H9 (cell line): ENCODE measurements around the gene GLCE. TPM values are rescaled to one million over a fixed set of nuclear protein-coding genes. Genes with fewer than 3 reads are reported as not detected.

ENCODE experiments used
- DNase-seq: peaks from one replicate; pipeline ENCODE4 v3.0.0-alpha.2; 2017
- H2AFZ ChIP-seq: one replicate; pipeline ENCODE4 v1.6.1; 2013; ENCODE audit warnings: mild to moderate bottlenecking, low read length, control low read depth, moderate library complexity
- H2AK5ac ChIP-seq: 2 replicates; pipeline ENCODE4 v1.6.1; 2013; ENCODE audit warnings: low read length, control low read depth, mixed read lengths; ENCODE audit not compliant: insufficient read length
- H2BK120ac ChIP-seq: one replicate; pipeline ENCODE4 v1.6.1; 2013; ENCODE audit warnings: low read depth, mild to moderate bottlenecking, low read length, control low read depth, inconsistent platforms; ENCODE audit not compliant: poor library complexity, severe bottlenecking
- H2BK12ac ChIP-seq: 2 replicates; pipeline ENCODE4 v1.6.1; 2013; ENCODE audit warnings: low read length, control low read depth, mixed read lengths, low read depth; ENCODE audit not compliant: insufficient read length
- H2BK15ac ChIP-seq: 2 replicates; pipeline ENCODE4 v1.6.1; 2013; ENCODE audit warnings: low read depth, low read length, control low read depth
- H2BK20ac ChIP-seq: one replicate; pipeline ENCODE4 v1.6.1; 2013; ENCODE audit warnings: low read depth, mild to moderate bottlenecking, low read length, control low read depth, inconsistent platforms; ENCODE audit not compliant: poor library complexity, severe bottlenecking
- H2BK5ac ChIP-seq: 2 replicates; pipeline ENCODE4 v1.6.1; 2013; ENCODE audit warnings: low read length, control low read depth, mixed read lengths; ENCODE audit not compliant: insufficient read length
- H3K14ac ChIP-seq: 2 replicates; pipeline ENCODE4 v1.6.1; 2013; ENCODE audit warnings: low read length, control low read depth; ENCODE audit not compliant: insufficient read depth
- H3K18ac ChIP-seq: 2 replicates; pipeline ENCODE4 v1.6.1; 2013; ENCODE audit warnings: low read depth, mild to moderate bottlenecking, mixed read lengths, low read length, control low read depth; ENCODE audit not compliant: insufficient read length
- H3K23ac ChIP-seq: 2 replicates; pipeline ENCODE4 v1.6.1; 2013; ENCODE audit warnings: low read length, control low read depth, mixed read lengths, low read depth; ENCODE audit not compliant: insufficient read length
- H3K23me2 ChIP-seq: 2 replicates; pipeline ENCODE4 v1.6.1; 2013; ENCODE audit warnings: low read depth, mild to moderate bottlenecking, mixed read lengths, low read length, control low read depth; ENCODE audit not compliant: insufficient read length, poor library complexity, severe bottlenecking
- H3K27ac ChIP-seq: 2 replicates; pipeline ENCODE4 v1.5.1; 2013; ENCODE audit warnings: low read length, control low read depth, mixed read lengths, low read depth; ENCODE audit not compliant: insufficient read length
- H3K27me3 ChIP-seq: 2 replicates; pipeline ENCODE4 v1.6.1; 2013; ENCODE audit warnings: low read length, control low read depth, inconsistent platforms; ENCODE audit not compliant: insufficient read depth
- H3K4ac ChIP-seq: 2 replicates; pipeline ENCODE4 v1.6.1; 2013; ENCODE audit warnings: low read depth, mild to moderate bottlenecking, control low read depth, inconsistent platforms, low read length, moderate library complexity
- H3K4me1 ChIP-seq: 2 replicates; pipeline ENCODE4 v1.6.1; 2013; ENCODE audit warnings: low read length, control low read depth, inconsistent platforms; ENCODE audit not compliant: insufficient read depth
- H3K4me2 ChIP-seq: 2 replicates; pipeline ENCODE4 v1.6.1; 2013; ENCODE audit warnings: low read length, control low read depth, mixed read lengths; ENCODE audit not compliant: insufficient read length, insufficient read depth
- H3K56ac ChIP-seq: 2 replicates; pipeline ENCODE4 v1.6.1; 2013; ENCODE audit warnings: low read depth, mild to moderate bottlenecking, mixed read lengths, low read length, control low read depth; ENCODE audit not compliant: insufficient read length
- H3K79me1 ChIP-seq: 2 replicates; pipeline ENCODE4 v1.6.1; 2013; ENCODE audit warnings: low read depth, mild to moderate bottlenecking, moderate library complexity, low read length, control low read depth, inconsistent platforms; ENCODE audit not compliant: insufficient read depth, poor library complexity, severe bottlenecking
- H3K79me2 ChIP-seq: 2 replicates; pipeline ENCODE4 v1.6.1; 2013; ENCODE audit warnings: low read length, control low read depth, inconsistent platforms; ENCODE audit not compliant: insufficient read depth
- H3K9ac ChIP-seq: 2 replicates; pipeline ENCODE4 v1.6.1; 2013; ENCODE audit warnings: low read length, control low read depth, mixed read lengths; ENCODE audit not compliant: insufficient read length; ENCODE audit errors: extremely low read depth
- H3K9me3 ChIP-seq: one replicate; pipeline ENCODE4 v1.6.1; 2013; ENCODE audit warnings: low read depth, low read length, inconsistent platforms; ENCODE audit not compliant: control insufficient read depth
- H3T11ph ChIP-seq: one replicate; pipeline ENCODE4 v1.6.1; 2013; ENCODE audit warnings: mild to moderate bottlenecking, low read length, control low read depth, inconsistent platforms
- H4K20me1 ChIP-seq: one replicate; pipeline ENCODE4 v1.6.1; 2013; ENCODE audit not compliant: control insufficient read depth, insufficient read length, insufficient read depth
- H4K5ac ChIP-seq: 2 replicates; pipeline ENCODE4 v1.6.1; 2013; ENCODE audit warnings: low read depth, mild to moderate bottlenecking, mixed read lengths, low read length, control low read depth; ENCODE audit not compliant: insufficient read length
- H4K8ac ChIP-seq: replicated peaks from 2 replicates; pipeline ENCODE4 v1.6.1; 2013; ENCODE audit warnings: low read length, control low read depth, mixed read lengths, low read depth; ENCODE audit not compliant: insufficient read length
- H4K91ac ChIP-seq: 2 replicates; pipeline ENCODE4 v1.6.1; 2013; ENCODE audit warnings: low read depth, mild to moderate bottlenecking, moderate library complexity, mixed read lengths, low read length, control low read depth; ENCODE audit not compliant: insufficient read length
- H3K27ac Mint-ChIP-seq, 3 experiments: 2 replicates in 2 of 3; 3 replicates in 1 of 3; pipeline ENCODE4 v1.8.0; 2020 to 2021; ENCODE audit warnings: mixed read lengths in 3 of 3, mild to moderate bottlenecking in 1 of 3, moderate library complexity in 1 of 3
- H3K27me3 Mint-ChIP-seq: 2 replicates; pipeline ENCODE4 v1.8.0; 2021; ENCODE audit warnings: low read depth, mild to moderate bottlenecking, moderate library complexity, mixed read lengths
- H3K36me3 Mint-ChIP-seq, 3 experiments: 2 replicates in 2 of 3; 3 replicates in 1 of 3; pipeline ENCODE4 v1.8.0; 2020 to 2021; ENCODE audit warnings: low read depth in 3 of 3, mixed read lengths in 3 of 3; ENCODE audit not compliant: insufficient read depth in 1 of 3
- H3K4me1 Mint-ChIP-seq, 2 experiments: 2 replicates each; pipeline ENCODE4 v1.8.0; 2020; ENCODE audit warnings: mixed read lengths in 2 of 2
- H3K4me3 Mint-ChIP-seq, 2 experiments: 2 replicates in 1 of 2; 3 replicates in 1 of 2; pipeline ENCODE4 v1.8.0; 2020 to 2021; ENCODE audit warnings: mild to moderate bottlenecking in 2 of 2, mixed read lengths in 2 of 2, moderate library complexity in 1 of 2
- H3K9me3 Mint-ChIP-seq, 2 experiments: 2 replicates in 1 of 2; 3 replicates in 1 of 2; pipeline ENCODE4 v1.8.0; 2020; ENCODE audit warnings: mild to moderate bottlenecking in 2 of 2, mixed read lengths in 2 of 2, moderate library complexity in 1 of 2
- CTCF ChIP-seq: fragments of 200-600 bp; sonication (generic); conservative IDR thresholded peaks from 3 replicates; pipeline ENCODE4 v1.8.0; 2021; ENCODE audit warnings: antibody characterized with exemption, mild to moderate bottlenecking
- WGBS: extraction: QIAGEN DNeasy Blood & Tissue Kit; methylation state at CpG from one replicate; pipeline ENCODE4 v1.1.7; 2013; ENCODE audit warnings: missing lambda C conversion rate, low lambda C conversion rate, mixed read lengths; ENCODE audit not compliant: insufficient read length; ENCODE audit errors: extremely low coverage; 5-methylcytosine and 5-hydroxymethylcytosine counted together
- total RNA-seq: library from RNA; stranded (reverse); gene quantifications from 2 replicates; pipeline ENCODE4 v1.2.1, GENCODE V29; 2021

Gene GLCE
- total RNA-seq, 1 experiment from 2014 or later = 12.2 TPM

DNA sequence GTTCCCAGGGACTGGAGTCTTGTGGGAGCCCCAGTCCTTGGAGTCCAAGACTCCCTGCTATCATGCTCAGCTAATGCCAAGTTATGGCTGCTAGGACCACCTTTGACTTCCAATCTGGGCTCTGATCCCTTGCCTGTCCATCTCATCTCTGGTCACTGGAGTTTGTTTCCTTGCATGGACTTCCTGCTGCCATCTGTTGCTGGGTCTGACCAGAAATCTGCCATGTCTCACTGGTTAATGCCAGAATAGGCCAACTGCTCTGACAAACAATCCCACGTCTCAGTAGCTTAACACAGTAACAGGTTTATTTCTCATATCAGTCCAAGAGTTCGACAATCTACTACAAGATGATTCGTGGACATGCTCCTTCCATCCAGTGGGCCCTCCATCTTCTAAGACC, 10.1 kb upstream of the GLCE start:
- no peak overlapping the region for H3K56ac ChIP-seq
- H3K9me3 ChIP-seq = no peaks in the 10 kb centered on the region
- H3K4me2 ChIP-seq = no peak overlapping the region
- H4K20me1 ChIP-seq = no peaks in the 10 kb centered on the region
- no peak overlapping the region for H4K5ac ChIP-seq
- H3K23ac ChIP-seq = no peak overlapping the region
- H3K27ac ChIP-seq = no peak overlapping the region
- H3K27me3 ChIP-seq = no peaks in the 10 kb centered on the region
- no peak overlapping the region for H2BK5ac ChIP-seq
- no peak overlapping the region for H3K14ac ChIP-seq
- no peaks in the 10 kb centered on the region for H3K79me1 ChIP-seq
- H2BK20ac ChIP-seq = no peak overlapping the region
- H2AK5ac ChIP-seq = no peak overlapping the region
- no peak overlapping the region for H4K8ac ChIP-seq
- Mint-ChIP-seq H3K27me3 (peaks cover 47% of the 10 kb centered on the region), H3K9me3 (no peaks in the 10 kb centered on the region), H3K4me3 (no peak overlapping the region), H3K4me1 (peaks cover 7% of the 10 kb centered on the region in 2 experiments; a peak in 3 of 4 replicates), H3K36me3 (no peaks in the 10 kb centered on the region), H3K27ac (no peak overlapping the region)
- WGBS = no CpG with 5 or more reads among the region's 3 CpGs
- no peak overlapping the region for H2AFZ ChIP-seq
- no peak for DNase-seq
- no peaks in the 10 kb centered on the region for H3K4me1 ChIP-seq
- no peak overlapping the region for H2BK15ac ChIP-seq
- H3T11ph ChIP-seq = no peak overlapping the region
- no peak overlapping the region for H2BK120ac ChIP-seq
- H4K91ac ChIP-seq = no peak overlapping the region
- H3K9ac ChIP-seq = no peak overlapping the region
- H3K18ac ChIP-seq = peak overlapping the region; percentile 40
- H3K4ac ChIP-seq = no peak overlapping the region
- no peaks in the 10 kb centered on the region for H3K79me2 ChIP-seq
- TF ChIP-seq CTCF = no peak
- no peaks in the 10 kb centered on the region for H3K23me2 ChIP-seq
- no peak overlapping the region for H2BK12ac ChIP-seq
